ENCODE results near the gene SMS.

DNA sequence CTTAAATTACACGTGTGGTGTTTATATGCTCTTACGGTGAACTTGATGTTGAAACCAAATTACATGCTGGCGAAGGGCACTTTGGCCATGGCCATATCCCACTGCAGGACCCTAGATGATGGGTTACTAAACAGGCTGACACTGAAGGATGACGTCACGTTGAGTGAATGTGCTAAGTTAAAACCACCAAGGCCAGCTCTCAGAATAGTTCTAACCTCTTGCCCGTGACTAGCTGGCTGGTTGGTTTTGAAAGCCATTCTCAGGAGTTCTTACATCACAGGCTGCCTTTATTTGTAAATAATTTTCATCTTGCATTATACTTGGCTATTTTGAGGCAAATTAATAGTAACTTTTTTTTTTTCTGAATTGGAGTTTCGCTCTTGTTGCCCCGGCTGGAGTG, 50.3 kb downstream of the SMS start:
- TF ChIP-seq, protein P1, sequence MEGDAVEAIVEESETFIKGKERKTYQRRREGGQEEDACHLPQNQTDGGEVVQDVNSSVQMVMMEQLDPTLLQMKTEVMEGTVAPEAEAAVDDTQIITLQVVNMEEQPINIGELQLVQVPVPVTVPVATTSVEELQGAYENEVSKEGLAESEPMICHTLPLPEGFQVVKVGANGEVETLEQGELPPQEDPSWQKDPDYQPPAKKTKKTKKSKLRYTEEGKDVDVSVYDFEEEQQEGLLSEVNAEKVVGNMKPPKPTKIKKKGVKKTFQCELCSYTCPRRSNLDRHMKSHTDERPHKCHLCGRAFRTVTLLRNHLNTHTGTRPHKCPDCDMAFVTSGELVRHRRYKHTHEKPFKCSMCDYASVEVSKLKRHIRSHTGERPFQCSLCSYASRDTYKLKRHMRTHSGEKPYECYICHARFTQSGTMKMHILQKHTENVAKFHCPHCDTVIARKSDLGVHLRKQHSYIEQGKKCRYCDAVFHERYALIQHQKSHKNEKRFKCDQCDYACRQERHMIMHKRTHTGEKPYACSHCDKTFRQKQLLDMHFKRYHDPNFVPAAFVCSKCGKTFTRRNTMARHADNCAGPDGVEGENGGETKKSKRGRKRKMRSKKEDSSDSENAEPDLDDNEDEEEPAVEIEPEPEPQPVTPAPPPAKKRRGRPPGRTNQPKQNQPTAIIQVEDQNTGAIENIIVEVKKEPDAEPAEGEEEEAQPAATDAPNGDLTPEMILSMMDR (conservative IDR thresholded peaks at IDR 0.05): no peak
- no peak for TF ChIP-seq ZFX (IDR thresholded peaks at IDR 0.05)
